NCI-H69 (cell line): ENCODE data around the gene NFKBIB.
"Not testable (repeated sequence)": the region's sequence is repeated elsewhere in the genome, so short reads cannot be mapped to it uniquely, and the experiment has no call there.

Experiments used
- DNase-seq: peaks from one replicate; lab custom pipeline; 2025; lab: John Stamatoyannopoulos, UW

The NFKBIB gene

GRCh38 chr19:38928391-38929001 lies 28.7 kb downstream of the NFKBIB start:
- no peak for DNase-seq

- DNase-seq: peak; percentile 97
These were observed 30.4 kb downstream of the NFKBIB start, which contains the start of gene SARS2 for GRCh38 chr19:38929929-38930775. SARS2 (minus strand) TSS chr19:38930763; CDS start chr19:38930736, 27 bp downstream.

- DNase-seq: peak; percentile 99
These were observed 31.2 kb downstream of the NFKBIB start, which contains the start of gene MRPS12 for GRCh38 chr19:38930776-38931520. MRPS12 (plus strand) TSS chr19:38930944; CDS start chr19:38931295, 351 bp downstream.

- DNase-seq: no peak
These were observed 31.7 kb downstream of the NFKBIB start for GRCh38 chr19:38931521-38931793.

GRCh38 chr19:38932425-38933179 lies 32.8 kb downstream of the NFKBIB start:
- peak; percentile 35 for DNase-seq

- no peak for DNase-seq
These were observed 33.8 kb downstream of the NFKBIB start for GRCh38 chr19:38933544-38933943.

GRCh38 chr19:38939957-38940356 lies 40.2 kb downstream of the NFKBIB start:
- no peak for DNase-seq

- not testable (repeated sequence) for DNase-seq
These were observed 41.7 kb downstream of the NFKBIB start for GRCh38 chr19:38941466-38941865.

GRCh38 chr19:38941979-38942378 lies 42.2 kb downstream of the NFKBIB start:
- DNase-seq: no peak

- DNase-seq: no peak
These were observed 42.9 kb downstream of the NFKBIB start for GRCh38 chr19:38942471-38943181.

- peak; percentile 64 for DNase-seq
These were observed 45.3 kb downstream of the NFKBIB start for GRCh38 chr19:38944981-38945506.

GRCh38 chr19:38945562-38946228 lies 45.9 kb downstream of the NFKBIB start:
- DNase-seq: no peak

- peak; percentile 40 for DNase-seq
These were observed 46.7 kb downstream of the NFKBIB start for GRCh38 chr19:38946229-38947010.

- DNase-seq: peak; percentile 88
These were observed 50.0 kb downstream of the NFKBIB start for GRCh38 chr19:38949580-38950367.

GRCh38 chr19:38951187-38951586 lies 51.4 kb downstream of the NFKBIB start:
- DNase-seq: no peak

GRCh38 chr19:38952395-38953165 lies 52.8 kb downstream of the NFKBIB start:
- peak; percentile 77 for DNase-seq

- DNase-seq: no peak
These were observed 53.9 kb downstream of the NFKBIB start for GRCh38 chr19:38953677-38954076.

GRCh38 chr19:38956264-38956663 lies 56.5 kb downstream of the NFKBIB start:
- no peak for DNase-seq
